AG09319 (cell line): ENCODE results near the gene APH1A.
A peak's percentile ranks its signal among the peaks of the same experiment; 100 is the strongest.
"Not testable (repeated sequence)": the region's sequence is repeated elsewhere in the genome, so short reads cannot be mapped to it uniquely, and the experiment has no call there.

Experiments used
- DNase-seq: peaks from one replicate; pipeline ENCODE4 v3.0.0-alpha.2; 2010; ENCODE audit warnings: low read depth; ENCODE audit errors: extremely low read depth
- CTCF ChIP-seq: IDR thresholded peaks from 2 replicates; pipeline ENCODE4 v1.5.1; 2011; ENCODE audit warnings: low read depth, mild to moderate bottlenecking, inconsistent platforms, low read length, moderate library complexity

APH1A gene

GRCh38 chr1:150235852-150236613 is 32.8 kb downstream of the APH1A start, which contains the start of gene ANP32E:
ANP32E (minus strand) TSS chr1:150236112; CDS start chr1:150235786, 326 bp downstream.
- peak; percentile 98 for DNase-seq
- no peak; the same call in 1 of the 2 replicates for TF ChIP-seq CTCF

GRCh38 chr1:150235294-150235851 is 33.4 kb downstream of the APH1A start:
- DNase-seq, result no peak
- no peak for TF ChIP-seq CTCF

- no peak for TF ChIP-seq CTCF
- DNase-seq, result no peak
Observed at GRCh38 chr1:150234566-150235293, 34.1 kb downstream of the APH1A start.

GRCh38 chr1:150234309-150234565 is 34.6 kb downstream of the APH1A start:
- no peak for TF ChIP-seq CTCF
- DNase-seq, result no peak

- TF ChIP-seq CTCF, result no peak
- no peak for DNase-seq
Observed at GRCh38 chr1:150233359-150234308, 35.2 kb downstream of the APH1A start.

- not testable (repeated sequence) for DNase-seq
Observed at GRCh38 chr1:150232921-150233320, 35.9 kb downstream of the APH1A start.

- not testable (repeated sequence) for DNase-seq
Observed at GRCh38 chr1:150228246-150228645, 40.6 kb downstream of the APH1A start.
